ENCODE measurements around the gene GCH1.

DNA sequence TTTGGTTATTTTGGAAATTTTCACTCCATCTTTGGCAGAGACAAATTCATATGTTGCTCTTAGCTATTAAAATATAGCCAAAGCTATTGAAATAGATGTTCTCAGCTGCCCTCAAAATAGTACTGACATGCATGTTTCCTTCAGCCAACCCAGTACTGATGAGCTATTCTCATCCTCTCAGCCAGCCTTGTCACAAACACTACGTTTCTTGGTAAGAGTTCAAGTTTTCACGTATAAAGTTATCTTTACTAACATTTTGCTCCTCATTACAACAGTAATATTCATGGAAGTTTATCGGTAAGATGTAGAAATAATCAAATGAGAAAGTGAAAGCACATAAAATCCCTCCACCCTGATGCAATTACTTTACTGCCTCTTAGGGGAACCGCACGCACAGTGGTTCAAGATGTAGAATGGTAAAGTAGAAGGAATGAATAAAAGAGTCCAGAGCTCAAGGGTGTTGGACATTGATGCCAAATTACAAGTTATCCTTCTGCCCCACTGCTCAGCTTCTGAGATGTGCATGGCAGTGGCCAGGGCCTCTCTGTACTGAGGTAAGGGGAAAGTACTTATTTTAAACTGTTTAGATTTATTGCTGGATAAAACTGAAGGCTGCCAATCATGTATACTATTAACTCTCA is 20.7 kb downstream of the GCH1 start:
- no peak for TF ChIP-seq EZH2phosphoT487 (IDR thresholded peaks at IDR 0.05; ENCODE audit: low read length)
- TF ChIP-seq CTCF (IDR thresholded peaks at IDR 0.05; ENCODE audit: low read length): no peak

Measured in MM.1S (cell line).